Measurements from ENCODE around the gene CES3.

CES3 gene

DNA sequence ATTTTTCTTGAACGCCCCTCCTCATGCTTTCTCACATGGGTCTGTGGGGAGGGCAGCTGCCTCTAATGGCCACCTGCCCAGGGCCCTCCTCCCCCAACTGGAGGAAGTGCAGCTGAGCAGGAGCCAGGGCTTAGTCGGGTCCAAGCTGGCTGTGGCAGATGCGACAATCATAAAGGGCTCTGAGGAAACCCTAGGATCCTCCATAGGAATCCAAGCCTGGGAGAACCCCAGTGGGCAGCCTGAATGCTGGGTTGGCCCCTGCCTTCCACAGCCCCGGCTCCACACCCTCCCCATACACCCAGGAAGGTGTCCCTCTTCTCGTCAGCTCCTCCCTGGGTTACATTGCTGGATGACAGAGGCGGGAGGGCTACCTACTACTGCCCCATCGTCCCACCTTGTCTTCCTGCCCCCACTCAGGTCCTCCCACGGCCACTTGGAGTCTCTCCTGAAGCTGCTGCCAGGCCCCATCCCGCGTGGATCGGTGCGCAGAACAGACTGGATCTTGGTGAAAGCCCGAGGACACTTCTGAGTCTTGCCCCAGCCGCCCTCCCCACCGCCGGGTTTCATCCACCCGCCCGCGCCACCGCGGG lies 52.3 kb downstream of the CES3 start:
- no peak for DNase-seq

DNA sequence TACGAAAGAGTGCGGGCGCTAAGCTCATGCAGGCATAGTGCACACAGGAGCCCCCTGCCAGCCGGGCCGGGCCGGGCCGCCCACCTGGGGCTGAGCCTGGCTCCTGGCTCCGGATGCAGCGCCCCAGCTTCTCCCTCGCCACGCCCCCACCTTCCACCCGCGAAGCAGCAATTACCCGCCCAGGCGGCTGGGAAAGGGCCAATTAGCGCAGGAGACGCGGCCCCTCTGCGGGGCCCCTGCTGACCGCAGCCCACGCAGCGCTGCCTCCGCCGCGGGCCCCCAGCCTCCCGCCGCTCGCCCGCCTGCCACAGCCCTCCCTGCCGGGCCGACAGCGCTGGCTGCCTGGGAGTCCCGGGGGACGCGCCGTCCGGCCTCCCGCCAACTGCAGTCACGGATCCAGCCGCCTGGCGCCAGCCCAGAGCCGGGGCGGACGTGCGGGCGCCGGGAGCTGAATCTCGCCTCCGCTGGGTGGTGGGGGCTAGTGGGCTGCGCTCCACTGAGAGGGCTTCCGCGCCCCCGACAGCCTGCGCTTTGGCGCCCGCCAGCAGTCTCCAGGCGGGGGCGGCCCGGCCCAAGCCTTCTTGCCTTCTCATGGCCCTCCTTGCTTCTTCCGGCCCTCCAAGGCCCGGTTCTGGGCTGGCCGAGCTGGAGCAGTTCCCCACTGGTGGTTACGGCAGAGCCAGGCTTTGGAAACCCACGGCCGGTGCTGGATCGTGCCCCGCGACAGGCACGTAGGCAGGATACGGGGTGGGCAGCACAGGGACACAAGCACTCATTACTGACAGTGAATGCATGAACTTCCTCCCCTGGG lies 53.0 kb downstream of the CES3 start:
- peak; percentile 16 for DNase-seq

DNA sequence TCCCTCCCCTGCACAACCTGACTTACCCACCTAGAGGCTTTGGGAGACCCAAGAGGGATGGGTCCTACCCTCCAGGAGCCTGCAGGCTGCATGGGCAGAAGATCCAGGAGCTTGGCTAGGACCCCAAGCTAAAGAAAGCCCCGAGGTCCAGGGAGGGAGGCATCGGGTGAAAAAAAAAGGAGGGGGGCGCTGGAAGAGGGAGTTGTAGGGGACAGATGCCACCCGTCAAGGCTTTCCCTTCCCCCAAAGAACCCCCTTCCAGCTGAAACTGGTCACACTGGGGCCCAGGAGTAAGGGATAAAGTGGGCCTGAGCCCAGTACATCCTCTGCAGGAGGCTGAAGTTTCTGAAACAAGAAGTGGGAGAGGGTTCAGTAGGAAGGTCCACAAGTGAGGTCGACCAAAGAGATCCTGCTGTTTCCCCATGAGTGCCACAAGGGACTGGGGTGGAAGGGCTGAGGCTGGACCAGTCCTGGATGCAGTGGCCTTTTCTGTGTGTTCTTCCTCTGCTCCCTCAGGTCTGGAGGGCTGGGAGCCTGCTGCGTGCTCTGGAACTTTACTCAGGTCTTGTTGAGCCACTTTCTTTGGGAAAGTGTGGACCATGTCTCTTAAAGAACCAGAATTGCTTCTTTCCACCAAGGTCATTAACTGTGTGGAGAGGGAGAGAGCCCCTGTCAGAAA lies 53.7 kb downstream of the CES3 start:
- no peak for DNase-seq

DNA sequence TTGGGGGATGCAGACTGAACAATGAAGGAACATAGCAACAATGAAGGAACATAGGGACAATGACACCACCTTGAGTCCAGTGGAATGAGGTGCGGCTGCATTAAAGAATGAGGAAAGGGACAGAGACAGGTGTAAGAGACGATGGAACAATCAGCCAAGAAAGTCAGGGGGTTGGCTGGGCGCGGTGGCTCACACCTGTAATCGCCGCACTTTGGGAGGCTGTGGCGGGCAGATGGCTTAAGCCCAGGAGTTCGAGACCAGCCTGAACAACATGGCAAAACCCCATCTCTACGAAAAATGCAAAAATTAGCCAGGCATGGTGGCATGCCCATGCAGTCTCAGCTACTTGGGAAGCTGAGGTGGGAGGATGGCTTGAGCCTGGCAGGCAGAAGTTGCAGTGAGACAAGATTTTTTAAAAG lies 54.3 kb downstream of the CES3 start:
- no peak for DNase-seq

DNA sequence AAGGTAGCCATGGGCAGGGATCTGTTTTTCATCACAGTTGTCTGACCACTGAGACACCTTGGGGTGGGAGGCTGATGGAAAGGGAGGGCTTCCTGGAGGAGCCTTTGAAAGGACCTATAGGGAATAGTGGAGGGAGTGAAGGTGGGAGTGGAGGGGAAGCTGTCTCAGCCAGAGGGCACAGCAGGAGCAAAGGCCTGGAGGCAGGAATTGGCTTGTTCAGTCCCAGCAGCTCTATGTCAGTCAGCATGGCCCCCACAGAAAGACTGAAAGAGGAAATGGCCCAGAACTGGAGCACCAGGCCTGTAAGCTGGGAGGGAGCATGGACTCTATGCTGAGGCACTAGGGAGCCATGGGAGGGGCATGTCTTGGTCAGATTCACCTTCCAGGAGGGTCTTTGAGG lies 55.1 kb downstream of the CES3 start:
- DNase-seq = no peak

DNA sequence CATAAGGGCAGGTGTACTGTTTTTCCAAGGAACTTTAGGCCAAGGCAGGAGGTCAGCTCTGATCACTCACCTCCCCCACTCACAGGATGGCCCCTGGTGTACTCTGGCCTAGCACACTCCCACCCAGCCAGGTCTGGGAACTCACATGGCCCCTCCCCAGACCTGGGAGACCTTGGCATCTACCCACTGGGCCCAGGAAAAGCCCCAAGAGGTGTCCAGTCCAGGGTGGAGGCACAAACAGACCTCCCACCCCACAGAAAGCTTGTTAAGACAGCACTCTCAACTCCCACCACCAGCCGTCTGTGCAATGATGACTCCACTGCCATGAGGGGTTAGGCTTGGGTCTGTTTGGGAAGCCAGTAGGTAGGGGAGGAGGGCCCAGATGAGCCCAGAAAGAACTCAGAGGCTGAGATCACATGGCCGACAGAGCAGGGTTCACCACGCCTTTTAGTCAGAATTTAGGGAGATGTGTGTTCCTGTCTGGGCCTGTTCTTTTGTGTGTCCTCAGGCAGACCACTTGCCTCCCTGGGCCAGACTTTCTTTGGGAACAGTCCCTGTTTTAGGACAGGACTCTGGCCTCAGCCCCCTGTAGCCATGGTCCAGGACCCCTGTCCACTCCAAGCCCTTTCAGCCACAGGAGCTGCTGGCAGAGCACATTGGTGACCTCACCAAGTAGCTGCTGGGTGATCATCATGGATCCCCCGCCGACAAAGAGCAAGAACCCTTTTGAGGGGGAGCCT lies 55.8 kb downstream of the CES3 start:
- DNase-seq = no peak

DNA sequence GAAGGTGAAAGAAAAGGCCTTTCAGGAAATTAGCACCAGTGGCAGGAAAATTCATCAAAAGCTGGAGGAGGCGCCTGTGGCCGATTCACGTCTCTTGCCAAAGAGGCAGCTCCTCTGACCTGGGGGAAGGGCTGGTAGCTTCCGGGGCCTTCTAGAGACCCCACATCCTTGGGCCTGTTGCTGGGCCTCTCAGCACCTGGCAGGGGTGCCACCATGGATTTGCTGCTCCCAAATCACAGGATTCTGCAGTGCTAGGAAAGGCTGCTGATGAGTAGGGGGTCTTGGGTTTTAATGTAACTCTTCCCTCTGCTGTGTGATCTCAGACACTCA lies 56.3 kb downstream of the CES3 start:
- no peak for DNase-seq

DNA sequence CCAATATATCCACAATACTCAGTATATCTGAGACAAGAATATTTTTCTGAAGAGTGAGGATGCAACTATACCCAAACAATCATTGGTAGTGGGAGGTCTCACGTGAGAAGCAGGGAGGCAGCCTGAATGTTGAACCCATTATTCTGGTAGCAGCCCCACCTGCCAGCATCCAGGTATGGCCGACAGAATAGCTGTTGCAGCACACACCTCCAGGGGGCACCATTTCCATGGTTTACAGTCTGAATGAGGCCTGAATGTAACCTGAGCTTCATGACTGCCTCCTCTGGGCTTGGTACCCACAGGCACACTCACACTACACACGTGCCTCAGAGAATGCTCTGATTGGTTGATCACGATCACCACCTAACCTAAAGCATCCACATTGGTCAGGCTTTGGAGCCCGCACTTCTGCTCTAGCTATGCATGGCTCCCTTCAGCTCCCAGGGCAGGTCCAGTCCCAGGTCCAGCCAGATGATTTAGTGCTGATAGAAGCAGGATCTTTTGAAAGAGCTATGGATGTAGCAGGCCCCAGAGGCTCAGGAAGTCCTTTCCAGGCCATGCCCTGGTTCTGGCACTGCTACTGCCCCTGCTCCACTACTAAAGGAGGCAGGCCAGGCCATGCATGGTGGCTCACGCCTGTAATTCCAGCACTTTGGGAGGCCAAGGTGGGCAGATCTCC lies 56.9 kb downstream of the CES3 start:
- DNase-seq = peak; percentile 85

DNA sequence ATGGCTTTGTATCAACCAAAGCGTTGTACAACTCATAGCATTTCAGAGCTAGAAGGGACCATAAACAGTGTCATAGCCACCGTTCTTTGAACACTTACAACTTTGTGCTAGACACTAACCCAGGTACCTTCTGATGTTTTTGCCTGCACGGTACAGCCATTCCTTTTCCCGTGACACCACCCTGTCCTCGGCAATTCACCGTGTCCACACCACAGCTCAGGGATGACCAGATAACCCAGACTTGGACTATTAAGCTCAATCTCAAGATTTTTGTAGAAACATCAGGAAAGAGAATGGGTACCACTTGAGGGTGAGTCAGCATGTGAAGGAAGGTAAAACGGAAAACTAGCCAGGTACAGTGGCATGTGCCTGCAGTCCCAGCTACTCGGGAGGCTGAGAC lies 58.1 kb downstream of the CES3 start:
- DNase-seq = no peak

DNA sequence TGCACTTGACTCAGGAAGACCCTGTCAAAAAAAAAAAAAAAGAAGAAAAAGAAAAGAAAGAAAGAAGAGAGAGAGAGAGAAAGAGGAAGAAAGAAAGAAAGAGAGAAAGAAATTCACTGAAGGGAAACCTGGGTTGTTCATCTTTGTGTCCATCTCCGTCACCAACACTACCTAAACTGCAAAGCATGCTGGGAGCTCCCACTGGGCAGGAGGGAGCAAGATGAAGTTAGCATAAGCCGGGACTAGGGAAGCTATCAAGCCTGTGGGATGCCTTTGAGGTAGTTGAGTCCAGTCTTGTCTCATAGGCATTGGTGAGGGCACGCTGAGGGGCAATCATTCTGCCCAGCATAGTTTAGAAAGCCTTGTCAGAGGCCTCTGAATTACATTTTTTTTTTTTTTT lies 60.3 kb downstream of the CES3 start:
- DNase-seq = no peak

DNA sequence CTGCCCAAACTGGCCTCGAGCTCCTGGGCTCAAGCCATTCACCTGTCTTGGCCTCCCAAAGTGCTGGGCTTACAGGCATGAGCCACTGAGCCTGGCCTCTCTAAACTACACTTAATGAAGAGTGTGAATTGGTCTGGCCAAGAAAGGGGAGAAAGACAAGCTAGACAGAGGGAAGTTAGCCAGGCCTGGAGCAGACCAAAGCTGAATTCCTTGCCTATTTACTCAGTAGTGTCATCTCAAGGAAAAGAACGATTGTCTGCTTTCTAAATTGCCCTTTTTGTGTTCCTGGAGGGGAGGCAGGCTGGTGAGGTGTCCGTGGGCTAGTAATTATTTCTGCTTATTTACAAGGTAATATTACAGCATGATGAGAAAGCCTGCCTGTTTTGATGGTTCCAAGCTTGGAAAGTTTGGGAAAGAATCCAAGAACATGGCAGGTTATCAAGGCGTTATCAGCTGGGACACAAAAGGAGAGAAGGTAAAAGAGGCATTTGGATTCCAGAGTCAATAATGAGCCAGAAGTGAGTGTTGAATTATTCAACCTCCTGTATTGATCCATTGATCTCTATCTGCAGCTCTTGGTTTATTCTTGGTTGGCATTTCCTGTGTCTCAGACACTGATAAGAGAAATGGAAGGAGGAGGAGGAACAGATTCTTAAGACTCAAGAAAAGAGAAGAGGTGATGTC lies 61.6 kb downstream of the CES3 start:
- DNase-seq = no peak

DNA sequence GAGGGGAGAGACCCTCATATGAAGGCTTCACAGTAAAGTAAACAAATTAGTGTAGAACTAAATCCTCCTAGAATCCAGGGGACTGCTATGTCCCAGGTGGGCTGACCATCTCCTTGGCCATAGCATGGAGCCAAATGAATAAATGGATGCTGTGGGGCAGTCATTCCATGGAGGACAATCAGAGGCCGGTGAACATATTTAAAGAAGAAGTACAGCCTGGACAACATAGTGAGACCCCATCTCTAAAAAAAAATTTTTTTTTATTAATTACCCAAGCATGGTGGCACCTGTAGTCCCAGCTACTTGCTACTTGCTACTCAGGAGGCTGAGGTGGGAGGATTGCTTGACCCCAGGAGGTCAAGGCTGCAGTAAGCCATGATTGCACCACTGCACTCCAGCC lies 62.6 kb downstream of the CES3 start:
- DNase-seq = no peak

Data from HCEC 1CT (cell line).